B cell (primary cell): ENCODE data around the gene CYP2A6. TPM values are rescaled to one million over a fixed set of nuclear protein-coding genes. Genes with fewer than 3 reads are reported as not detected.

Source experiments
- ATAC-seq: fragments of 200-7000 bp; cut with Tn5 transposase; one replicate; pipeline ENCODE4 v1.10.0; 2021; ENCODE audit warnings: low read depth, mild to moderate bottlenecking, moderate number of reproducible peaks, moderate library complexity
- CTCF ChIA-PET: fragments of 350-600 bp; sonication (Branson Sonifier 250); formaldehyde crosslinking; loops from one replicate; lab custom pipeline; 2021; ENCODE audit warnings: antibody characterized with exemption, inconsistent platforms; lab: Charles Lee
- POLR2A ChIA-PET: fragments of 350-600 bp; sonication (Branson Sonifier 250); formaldehyde crosslinking; loops from one replicate; lab custom pipeline; 2021; ENCODE audit warnings: antibody characterized with exemption; lab: Charles Lee
- DNase-seq: peaks from one replicate; pipeline ENCODE4 v3.0.0; 2013
- H2AFZ ChIP-seq: 2 replicates; pipeline ENCODE4 v1.6.1; 2012; ENCODE audit warnings: mild to moderate bottlenecking, low read depth, low read length; ENCODE audit not compliant: insufficient read depth, poor library complexity, severe bottlenecking
- H3K27ac ChIP-seq, 2 donors: 1 replicate in 1 of 2; 2 replicates in 1 of 2; pipeline ENCODE4 v1.5.1; 2012 to 2013; ENCODE audit warnings: low read length in 2 of 2, mild to moderate bottlenecking in 2 of 2, moderate library complexity in 1 of 2
- H3K27me3 ChIP-seq, 4 experiments: fragments of 200-600 bp in 1 of 4; sonication (generic) in 1 of 4; replicated peaks in 1 of 4; 1 replicate in 2 of 4; 2 replicates in 2 of 4; pipeline versions ENCODE4 v1.6.1 to v1.7.0; 2013 to 2016; ENCODE audit warnings: low read length in 3 of 4, mild to moderate bottlenecking in 2 of 4, mixed read lengths in 1 of 4, moderate library complexity in 1 of 4; ENCODE audit not compliant: insufficient read depth in 4 of 4, control insufficient read depth in 3 of 4; ENCODE audit errors: control extremely low read depth in 1 of 4
- H3K36me3 ChIP-seq, 2 experiments: replicated peaks in 1 of 2; 1 replicate in 1 of 2; 2 replicates in 1 of 2; pipeline versions ENCODE4 v1.6.1 to v1.7.1; 2013; ENCODE audit warnings: low read length in 1 of 2; ENCODE audit not compliant: insufficient read depth in 2 of 2, control insufficient read depth in 1 of 2; ENCODE audit errors: control extremely low read depth in 1 of 2, extremely low read depth in 1 of 2
- H3K4me1 ChIP-seq, 2 donors: fragments of 200-600 bp in 1 of 2; sonication (generic) in 1 of 2; 1 replicate in 1 of 2; 2 replicates in 1 of 2; pipeline versions ENCODE4 v1.5.1 to v1.6.1; 2013 to 2017; ENCODE audit warnings: low read length in 2 of 2; ENCODE audit not compliant: control insufficient read depth in 2 of 2, insufficient read depth in 2 of 2
- H3K4me2 ChIP-seq: replicated peaks from 2 replicates; pipeline ENCODE3; 2012; ENCODE audit warnings: mild to moderate bottlenecking, low read depth, low read length; ENCODE audit not compliant: poor library complexity, severe bottlenecking
- H3K4me3 ChIP-seq, 5 experiments: fragments of 200-600 bp in 1 of 5; sonication (generic) in 1 of 5; 1 replicate in 3 of 5; 2 replicates in 2 of 5; pipeline versions ENCODE4 v1.5.1 to v1.7.0; 2011 to 2016; ENCODE audit warnings: low read length in 4 of 5, mild to moderate bottlenecking in 4 of 5, low read depth in 2 of 5, control low read depth in 1 of 5, moderate library complexity in 1 of 5; ENCODE audit not compliant: insufficient read depth in 1 of 5; ENCODE audit errors: control extremely low read depth in 1 of 5, extremely low read depth in 1 of 5
- H3K79me2 ChIP-seq: fragments of 200-600 bp; sonication (generic); one replicate; pipeline ENCODE4 v1.6.0; 2016; ENCODE audit warnings: low read length; ENCODE audit not compliant: control insufficient read depth, insufficient read depth
- H3K9ac ChIP-seq: fragments of 200-600 bp; sonication (generic); 2 replicates; pipeline ENCODE4 v1.6.1; 2017; ENCODE audit warnings: mild to moderate bottlenecking, low read length, moderate library complexity
- H3K9me3 ChIP-seq, 3 donors: one replicate each; pipeline versions ENCODE4 v1.6.1 to v1.7.1; 2013; ENCODE audit warnings: low read length in 2 of 3; ENCODE audit not compliant: control insufficient read depth in 2 of 3, insufficient read depth in 1 of 3; ENCODE audit errors: control extremely low read depth in 1 of 3
- H4K20me1 ChIP-seq: 2 replicates; pipeline ENCODE4 v1.6.0; 2012; ENCODE audit warnings: mild to moderate bottlenecking, low read length; ENCODE audit not compliant: insufficient read depth, control insufficient read depth, poor library complexity, severe bottlenecking
- H3K27ac Mint-ChIP-seq: one replicate; pipeline ENCODE4 v1.8.0; 2021; ENCODE audit warnings: mixed read lengths
- H3K27me3 Mint-ChIP-seq: one replicate; pipeline ENCODE4 v1.8.0; 2021; ENCODE audit warnings: mixed read lengths
- H3K4me1 Mint-ChIP-seq: one replicate; pipeline ENCODE4 v1.8.0; 2021; ENCODE audit warnings: mixed read lengths
- H3K4me3 Mint-ChIP-seq: one replicate; pipeline ENCODE4 v1.8.0; 2021; ENCODE audit warnings: mixed read lengths
- H3K9me3 Mint-ChIP-seq: one replicate; pipeline ENCODE4 v1.8.0; 2022; ENCODE audit warnings: mixed read lengths; ENCODE audit not compliant: insufficient read depth
- EZH2 ChIP-seq: IDR thresholded peaks from 2 replicates; pipeline ENCODE4 v1.6.1; 2012; ENCODE audit warnings: borderline replicate concordance, low read depth, mild to moderate bottlenecking, moderate library complexity, low read length; ENCODE audit not compliant: insufficient read depth, poor library complexity, severe bottlenecking
- WGBS: methylation state at CpG from one replicate; pipeline ENCODE4 v1.1.5; 2013; ENCODE audit warnings: missing lambda C conversion rate; ENCODE audit not compliant: insufficient coverage; 5-methylcytosine and 5-hydroxymethylcytosine counted together
- intact Hi-C: fragments of 100-400 bp; cut with micrococcal nuclease; formaldehyde crosslinking; loops from one replicate; pipeline ENCODE4 v1.10.0; 2022
- polyA plus RNA-seq: library from polyadenylated mRNA; depleted of rRNA; stranded (reverse); fragments of >200 nt; gene quantifications from 2 replicates; pipeline ENCODE4 v1.2.3, GENCODE V29; 2012
- total RNA-seq, 2 donors: library from RNA; stranded (reverse); fragments of 120-200 nt in 1 of 2; gene quantifications; 1 replicate in 1 of 2; 2 replicates in 1 of 2; pipeline versions ENCODE4 v1.2.3 to v1.2.4, GENCODE V29; 2013 to 2022
- TF ChIP-seq, protein P1 (sequence below): fragments of 200-600 bp; IDR thresholded peaks from one replicate; pipeline ENCODE4 v1.8.0; 2022; ENCODE audit warnings: antibody characterized with exemption, mild to moderate bottlenecking

The CYP2A6 gene
- total and polyA plus RNA-seq, 2 donors (not counting 1 experiment from before 2014, with no cell fraction given) = not detected

DNA sequence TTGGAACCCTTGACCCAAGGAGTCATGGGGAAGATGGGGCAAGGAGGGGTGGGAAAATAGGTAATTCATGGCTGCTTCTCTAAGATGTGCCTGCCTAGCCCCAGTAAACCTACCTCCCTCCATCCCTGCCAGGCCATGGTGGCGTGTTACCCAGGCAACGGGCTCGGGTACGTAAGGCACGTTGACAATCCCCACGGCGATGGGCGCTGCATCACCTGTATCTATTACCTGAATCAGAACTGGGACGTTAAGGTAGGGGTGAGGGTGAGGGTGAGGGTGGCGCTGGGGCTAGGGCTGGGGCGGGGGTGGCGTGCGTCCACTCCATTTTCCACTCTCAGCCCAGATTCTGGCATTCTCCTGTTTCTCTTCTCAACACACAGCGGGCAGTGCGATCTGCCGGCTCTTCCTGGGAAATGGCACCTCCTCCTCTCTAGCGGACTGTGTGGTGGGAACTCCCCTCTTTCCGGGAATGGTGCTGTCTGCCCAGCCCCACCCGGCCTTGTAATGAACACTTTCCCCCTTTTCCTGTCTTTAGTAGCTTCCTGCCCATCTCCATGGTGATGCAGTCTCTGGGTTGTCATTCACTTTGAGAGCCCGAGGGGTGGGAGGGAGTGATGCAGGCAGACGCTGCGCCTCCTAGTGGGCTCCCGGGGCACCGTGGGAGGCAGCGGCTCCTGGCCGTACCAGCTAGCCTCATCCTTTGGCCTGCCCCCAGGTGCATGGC lies 43.7 kb downstream of the CYP2A6 start:
- ChIA-PET CTCF (interaction anchor here (0.8 to 4.8 kb wide), 11 partner anchors 8 to 144 kb away, joined by 3 to 39 read pairs (median 8); partner anchors contain the start of genes ACTMAP, COQ8B, EGLN2 and ITPKC), POLR2A (interaction anchor here (0.6 to 1.5 kb wide), 5 partner anchors 8 to 204 kb away, joined by 3 to 8 read pairs (median 5); partner anchors contain the start of genes ACTMAP, EGLN2, RAB4B and SNRPA)
- H4K20me1 ChIP-seq = peaks cover 82% of the 10 kb centered on the region

More for the DNA sequence above, 43.7 kb downstream of the CYP2A6 start:
- TF ChIP-seq, protein P1, sequence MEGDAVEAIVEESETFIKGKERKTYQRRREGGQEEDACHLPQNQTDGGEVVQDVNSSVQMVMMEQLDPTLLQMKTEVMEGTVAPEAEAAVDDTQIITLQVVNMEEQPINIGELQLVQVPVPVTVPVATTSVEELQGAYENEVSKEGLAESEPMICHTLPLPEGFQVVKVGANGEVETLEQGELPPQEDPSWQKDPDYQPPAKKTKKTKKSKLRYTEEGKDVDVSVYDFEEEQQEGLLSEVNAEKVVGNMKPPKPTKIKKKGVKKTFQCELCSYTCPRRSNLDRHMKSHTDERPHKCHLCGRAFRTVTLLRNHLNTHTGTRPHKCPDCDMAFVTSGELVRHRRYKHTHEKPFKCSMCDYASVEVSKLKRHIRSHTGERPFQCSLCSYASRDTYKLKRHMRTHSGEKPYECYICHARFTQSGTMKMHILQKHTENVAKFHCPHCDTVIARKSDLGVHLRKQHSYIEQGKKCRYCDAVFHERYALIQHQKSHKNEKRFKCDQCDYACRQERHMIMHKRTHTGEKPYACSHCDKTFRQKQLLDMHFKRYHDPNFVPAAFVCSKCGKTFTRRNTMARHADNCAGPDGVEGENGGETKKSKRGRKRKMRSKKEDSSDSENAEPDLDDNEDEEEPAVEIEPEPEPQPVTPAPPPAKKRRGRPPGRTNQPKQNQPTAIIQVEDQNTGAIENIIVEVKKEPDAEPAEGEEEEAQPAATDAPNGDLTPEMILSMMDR = peak; percentile 85
- no peak for TF ChIP-seq EZH2
- Histone ChIP-seq H3K27ac (peak overlapping the region; percentile 47 to 86), H3K9me3 (no peaks in the 10 kb centered on the region), H2AFZ (no peak overlapping the region), H3K4me1 (peaks cover 60 to 76% of the 10 kb centered on the region in 2 donors), H3K27me3 (no peaks in the 10 kb centered on the region), H3K79me2 (peaks cover 79% of the 10 kb centered on the region), H3K4me2 (peak overlapping the region; percentile 93), H3K9ac (no peak overlapping the region), H3K4me3 (no peak overlapping the region), H3K36me3 (peaks cover 0 to 76% of the 10 kb centered on the region in 2 experiments)
- peak overlapping the region; percentile 85 for H3K27ac Mint-ChIP-seq
- no peaks in the 10 kb centered on the region for H3K9me3 Mint-ChIP-seq
- 49% methylated on average over 18 of the region's 26 CpGs for WGBS
- H3K27me3 Mint-ChIP-seq = no peaks in the 10 kb centered on the region
- H3K4me1 Mint-ChIP-seq = peaks cover 81% of the 10 kb centered on the region
- peak; percentile 15 for ATAC-seq
- intact Hi-C loops = loop anchor here (1.0 to 2.0 kb wide), 2 partner anchors 8 to 56 kb away; partner anchors contain the start of genes ACTMAP and SNRPA
- DNase-seq = peak; percentile 73
- H3K4me3 Mint-ChIP-seq = peak overlapping the region; percentile 60
